Stimulated activated naive B cell treated with anti-CD40 and anti-IgM and Interleukin-4, amounts not matched to agents 10 μg/mL and 1 μg/mL and 100 μg/mL, for 72 hours (primary cell): Measurements from ENCODE around the gene KCND3.

Experiments
- ATAC-seq, 2 donors: fragments of 150-1000 bp; cut with Tn5 transposase; replicated peaks; 2 replicates each; pipeline ENCODE4 v1.10.0; 2021; ENCODE audit warnings: moderate library complexity in 1 of 2
- DNase-seq: peaks from one replicate; pipeline ENCODE4 v3.0.0; 2021
- H3K27ac Mint-ChIP-seq: one replicate; pipeline ENCODE4 v1.8.0; 2022; ENCODE audit warnings: mild to moderate bottlenecking, mixed read lengths
- H3K27me3 Mint-ChIP-seq, 2 donors: one replicate each; pipeline ENCODE4 v1.8.0; 2022; ENCODE audit warnings: mixed read lengths in 2 of 2
- H3K36me3 Mint-ChIP-seq, 2 donors: one replicate each; pipeline ENCODE4 v1.8.0; 2022; ENCODE audit warnings: mixed read lengths in 2 of 2, mild to moderate bottlenecking in 1 of 2
- H3K4me1 Mint-ChIP-seq, 2 donors: one replicate each; pipeline ENCODE4 v1.8.0; 2022; ENCODE audit warnings: mixed read lengths in 2 of 2, mild to moderate bottlenecking in 1 of 2
- H3K4me3 Mint-ChIP-seq, 2 donors: one replicate each; pipeline ENCODE4 v1.8.0; 2022; ENCODE audit warnings: mild to moderate bottlenecking in 2 of 2, mixed read lengths in 2 of 2, moderate library complexity in 1 of 2
- H3K9me3 Mint-ChIP-seq, 2 donors: one replicate each; pipeline ENCODE4 v1.8.0; 2022; ENCODE audit warnings: mixed read lengths in 2 of 2, mild to moderate bottlenecking in 1 of 2

KCND3 gene

GRCh38 chr1:111958851-111959250, 30.6 kb downstream of the KCND3 start:
- peaks cover 47 to 57% of the 10 kb centered on the region in 2 donors for H3K27me3 Mint-ChIP-seq

GRCh38 chr1:111958075-111958474, 31.4 kb downstream of the KCND3 start:
- DNase-seq, result no peak
- ATAC-seq, result no peak
- Mint-ChIP-seq H3K4me1 (no peaks in the 10 kb centered on the region), H3K27ac (no peak overlapping the region), H3K36me3 (no peaks in the 10 kb centered on the region), H3K9me3 (peaks cover 0 to 2% of the 10 kb centered on the region in 2 donors), H3K4me3 (no peak overlapping the region), H3K27me3 (peaks cover 43 to 55% of the 10 kb centered on the region in 2 donors)

More at GRCh38 chr1:111958851-111959250, 30.6 kb downstream of the KCND3 start:
- Mint-ChIP-seq H3K4me3 (no peak overlapping the region), H3K27ac (no peak overlapping the region), H3K36me3 (no peaks in the 10 kb centered on the region), H3K9me3 (peaks cover 0 to 2% of the 10 kb centered on the region in 2 donors), H3K4me1 (no peaks in the 10 kb centered on the region)
- DNase-seq (no peak), ATAC-seq (no peak)

- DNase-seq, result no peak
- Mint-ChIP-seq H3K36me3 (no peaks in the 10 kb centered on the region), H3K9me3 (peaks cover 0 to 2% of the 10 kb centered on the region in 2 donors), H3K4me3 (no peak overlapping the region), H3K27me3 (peaks cover 43 to 55% of the 10 kb centered on the region in 2 donors), H3K4me1 (no peaks in the 10 kb centered on the region), H3K27ac (no peak overlapping the region)
- no peak for ATAC-seq
Measured at GRCh38 chr1:111956155-111956771, 33.2 kb downstream of the KCND3 start.

- H3K36me3 Mint-ChIP-seq, result no peaks in the 10 kb centered on the region
- H3K9me3 Mint-ChIP-seq, result peaks cover 0 to 2% of the 10 kb centered on the region in 2 donors
- ATAC-seq (no peak), DNase-seq (no peak)
- H3K4me3 Mint-ChIP-seq, result no peak overlapping the region
- H3K27ac Mint-ChIP-seq, result no peak overlapping the region
- no peaks in the 10 kb centered on the region for H3K4me1 Mint-ChIP-seq
- H3K27me3 Mint-ChIP-seq, result peaks cover 38 to 50% of the 10 kb centered on the region in 2 donors
Measured at GRCh38 chr1:111955755-111956154, 33.7 kb downstream of the KCND3 start.

GRCh38 chr1:111953797-111954196, 35.7 kb downstream of the KCND3 start:
- peaks cover 35 to 44% of the 10 kb centered on the region in 2 donors for H3K27me3 Mint-ChIP-seq
- no peak for ATAC-seq

GRCh38 chr1:111952125-111952657, 37.3 kb downstream of the KCND3 start:
- ATAC-seq, result no peak
- Mint-ChIP-seq H3K9me3 (no peaks in the 10 kb centered on the region), H3K27ac (no peak overlapping the region), H3K4me3 (no peak overlapping the region), H3K4me1 (no peaks in the 10 kb centered on the region), H3K36me3 (no peaks in the 10 kb centered on the region), H3K27me3 (peaks cover 32 to 43% of the 10 kb centered on the region in 2 donors)
- no peak for DNase-seq

More at GRCh38 chr1:111953797-111954196, 35.7 kb downstream of the KCND3 start:
- no peak overlapping the region for H3K27ac Mint-ChIP-seq
- H3K36me3 Mint-ChIP-seq, result no peaks in the 10 kb centered on the region
- no peak for DNase-seq
- no peaks in the 10 kb centered on the region for H3K4me1 Mint-ChIP-seq
- H3K9me3 Mint-ChIP-seq, result no peaks in the 10 kb centered on the region
- H3K4me3 Mint-ChIP-seq, result no peak overlapping the region

- peak in 1 of 2 donors; percentile 31 for ATAC-seq
- H3K9me3 Mint-ChIP-seq, result no peaks in the 10 kb centered on the region
- H3K36me3 Mint-ChIP-seq, result no peaks in the 10 kb centered on the region
- H3K4me3 Mint-ChIP-seq, result no peak overlapping the region
- H3K27me3 Mint-ChIP-seq, result peaks cover 31 to 37% of the 10 kb centered on the region in 2 donors
- H3K4me1 Mint-ChIP-seq, result no peaks in the 10 kb centered on the region
- DNase-seq, result no peak
- no peak overlapping the region for H3K27ac Mint-ChIP-seq
Measured at GRCh38 chr1:111948209-111949171, 41.0 kb downstream of the KCND3 start.

- Mint-ChIP-seq H3K27ac (no peak overlapping the region), H3K4me3 (no peak overlapping the region), H3K9me3 (no peaks in the 10 kb centered on the region), H3K36me3 (no peaks in the 10 kb centered on the region), H3K4me1 (no peaks in the 10 kb centered on the region), H3K27me3 (peaks cover 16 to 31% of the 10 kb centered on the region in 2 donors)
- DNase-seq (no peak), ATAC-seq (no peak)
Measured at GRCh38 chr1:111943846-111944749, 45.4 kb downstream of the KCND3 start.

GRCh38 chr1:111943066-111943465, 46.4 kb downstream of the KCND3 start:
- Mint-ChIP-seq H3K36me3 (no peaks in the 10 kb centered on the region), H3K9me3 (no peaks in the 10 kb centered on the region), H3K4me3 (no peak overlapping the region), H3K4me1 (no peaks in the 10 kb centered on the region), H3K27ac (no peak overlapping the region), H3K27me3 (peaks cover 6 to 23% of the 10 kb centered on the region in 2 donors)
- ATAC-seq (no peak), DNase-seq (no peak)

GRCh38 chr1:111938536-111938935, 50.9 kb downstream of the KCND3 start:
- no peak overlapping the region for H3K4me3 Mint-ChIP-seq
- no peak for DNase-seq
- H3K36me3 Mint-ChIP-seq, result no peaks in the 10 kb centered on the region
- H3K4me1 Mint-ChIP-seq, result no peaks in the 10 kb centered on the region
- peaks cover 12 to 24% of the 10 kb centered on the region in 2 donors for H3K27me3 Mint-ChIP-seq
- H3K27ac Mint-ChIP-seq, result no peak overlapping the region
- no peak for ATAC-seq
- H3K9me3 Mint-ChIP-seq, result no peaks in the 10 kb centered on the region

- no peak overlapping the region for H3K27ac Mint-ChIP-seq
- ATAC-seq, result no peak
- peaks cover 12 to 21% of the 10 kb centered on the region in 2 donors for H3K27me3 Mint-ChIP-seq
- no peaks in the 10 kb centered on the region for H3K9me3 Mint-ChIP-seq
- no peak overlapping the region for H3K4me3 Mint-ChIP-seq
- H3K36me3 Mint-ChIP-seq, result no peaks in the 10 kb centered on the region
- DNase-seq, result no peak
- no peaks in the 10 kb centered on the region for H3K4me1 Mint-ChIP-seq
Measured at GRCh38 chr1:111938123-111938522, 51.3 kb downstream of the KCND3 start.

- H3K27me3 Mint-ChIP-seq, result peaks cover 12 to 19% of the 10 kb centered on the region in 2 donors
- no peak overlapping the region for H3K27ac Mint-ChIP-seq
- no peaks in the 10 kb centered on the region for H3K9me3 Mint-ChIP-seq
- H3K4me3 Mint-ChIP-seq, result no peak overlapping the region
- ATAC-seq (no peak), DNase-seq (no peak)
- no peaks in the 10 kb centered on the region for H3K4me1 Mint-ChIP-seq
- H3K36me3 Mint-ChIP-seq, result no peaks in the 10 kb centered on the region
Measured at GRCh38 chr1:111937147-111937725, 52.2 kb downstream of the KCND3 start.

GRCh38 chr1:111934106-111934852, 55.2 kb downstream of the KCND3 start:
- DNase-seq (no peak), ATAC-seq (no peak)
- no peaks in the 10 kb centered on the region for H3K4me1 Mint-ChIP-seq
- peaks cover 13 to 17% of the 10 kb centered on the region in 2 donors for H3K27me3 Mint-ChIP-seq
- no peaks in the 10 kb centered on the region for H3K36me3 Mint-ChIP-seq
- H3K9me3 Mint-ChIP-seq, result no peaks in the 10 kb centered on the region
- no peak overlapping the region for H3K4me3 Mint-ChIP-seq
- H3K27ac Mint-ChIP-seq, result no peak overlapping the region
